Muscle of arm (tissue), 12 donors: ENCODE measurements around the gene ZNF385C. TPM values are rescaled to one million over a fixed set of nuclear protein-coding genes. Genes with fewer than 3 reads are reported as not detected.

Source experiments
- DNase-seq: peaks from one replicate; pipeline ENCODE4 v3.0.0-alpha.2; 2013
- polyA plus RNA-seq, 12 donors: library from polyadenylated mRNA; unstranded; fragments of 120-200 nt; gene quantifications; one replicate each; pipeline ENCODE4 v1.2.1, GENCODE V29; 2013; ENCODE audit not compliant: insufficient read length in 12 of 12

Gene ZNF385C
- polyA plus RNA-seq, 12 donors: 4.1 to 12.2 (median 6.5) TPM; not detected in 2

- DNase-seq: no peak
These were observed 108.4 kb downstream of the ZNF385C start for GRCh38 chr17:41989702-41990419.

- no peak for DNase-seq
These were observed 109.9 kb downstream of the ZNF385C start for GRCh38 chr17:41988418-41988817.

GRCh38 chr17:41987642-41988041 is 110.6 kb downstream of the ZNF385C start:
- no peak for DNase-seq

- no peak for DNase-seq
These were observed 111.6 kb downstream of the ZNF385C start for GRCh38 chr17:41986634-41987033.

GRCh38 chr17:41985919-41986318 is 112.4 kb downstream of the ZNF385C start:
- DNase-seq: no peak

- DNase-seq: no peak
These were observed 113.8 kb downstream of the ZNF385C start for GRCh38 chr17:41984454-41984853.

- no peak for DNase-seq
These were observed 116.1 kb downstream of the ZNF385C start for GRCh38 chr17:41982026-41982760.

GRCh38 chr17:41977991-41978390 is 120.3 kb downstream of the ZNF385C start:
- DNase-seq: no peak

GRCh38 chr17:41976142-41976768 is 122.0 kb downstream of the ZNF385C start:
- no peak for DNase-seq

Other genes with a start within 250 kb of the ZNF385C start
- gene KLHL11, start 233.1 kb downstream of the ZNF385C start, polyA plus RNA-seq: 1 to 10 TPM in 11 of 12 donors, not detected in 1; 4.7 to 8.1 (median 6.3) TPM
- 10 to 100 TPM in 11 of 12 donors, not detected in 1; 43.2 to 72.6 (median 52.8) TPM for gene ACLY, start 179.5 kb downstream of the ZNF385C start, polyA plus RNA-seq
- gene ODAD4, start 167.9 kb downstream of the ZNF385C start, polyA plus RNA-seq: 1 to 10 TPM in 4 of 12 donors, under 1 TPM in 6, not detected in 2; 0.49 to 1.5 (median 0.82) TPM
- 10 to 100 TPM in 11 of 12 donors, not detected in 1; 30.9 to 69.5 (median 42.6) TPM for gene CNP, start 131.7 kb downstream of the ZNF385C start, polyA plus RNA-seq
- gene DNAJC7, start 81.0 kb downstream of the ZNF385C start, polyA plus RNA-seq: 100 to 1,000 TPM in 3 of 12 donors, 10 to 100 TPM in 8, not detected in 1; 57.5 to 126 (median 94.3) TPM
- gene NKIRAS2, start 78.4 kb downstream of the ZNF385C start, polyA plus RNA-seq: 10 to 100 TPM in 11 of 12 donors, not detected in 1; 31.0 to 65.9 (median 39.6) TPM
- gene C17orf113, start 47.9 kb downstream of the ZNF385C start, polyA plus RNA-seq: 1 to 10 TPM in 6 of 12 donors, under 1 TPM in 4, not detected in 2; 0.72 to 1.8 (median 1.2) TPM
- 10 to 100 TPM in 1 of 12 donors, 1 to 10 TPM in 10, not detected in 1; 2.3 to 12.1 (median 5.3) TPM for gene DHX58, start 14.2 kb upstream of the ZNF385C start, polyA plus RNA-seq
- gene KAT2A, start 22.9 kb upstream of the ZNF385C start, polyA plus RNA-seq: 10 to 100 TPM in 11 of 12 donors, not detected in 1; 34.3 to 69.5 (median 40.3) TPM
- under 1 TPM in 10 of 12 donors, not detected in 2; 0.10 to 0.43 (median 0.28) TPM for gene HSPB9, start 24.3 kb upstream of the ZNF385C start, polyA plus RNA-seq
- gene RAB5C, start 56.5 kb upstream of the ZNF385C start, polyA plus RNA-seq: 100 to 1,000 TPM in 2 of 12 donors, 10 to 100 TPM in 9, not detected in 1; 47.9 to 136 (median 56.5) TPM
- gene KCNH4, start 82.7 kb upstream of the ZNF385C start, polyA plus RNA-seq: under 1 TPM in 3 of 12 donors, not detected in 9; 0.05 to 0.07 (median 0.07) TPM
- gene HCRT, start 87.0 kb upstream of the ZNF385C start, polyA plus RNA-seq: under 1 TPM in 2 of 12 donors, not detected in 10; 0.32 to 0.58 TPM
- gene GHDC, start 96.0 kb upstream of the ZNF385C start, polyA plus RNA-seq: 10 to 100 TPM in 5 of 12 donors, 1 to 10 TPM in 6, not detected in 1; 8.1 to 14.6 (median 10.0) TPM
- 10 to 100 TPM in 11 of 12 donors, not detected in 1; 31.5 to 53.1 (median 40.9) TPM for gene STAT5B, start 177.9 kb upstream of the ZNF385C start, polyA plus RNA-seq
- gene STAT5A, start 190.0 kb upstream of the ZNF385C start, polyA plus RNA-seq: 10 to 100 TPM in 11 of 12 donors, not detected in 1; 11.9 to 19.6 (median 15.3) TPM